ENCODE results near the gene DPH2.

Gene DPH2

GRCh38 chr1:43945674-43946235, 24.1 kb upstream of the DPH2 start:
- DNase-seq = no peak

- DNase-seq = peak; percentile 94 to 95
Observed at GRCh38 chr1:43946236-43947060, 23.4 kb upstream of the DPH2 start, which contains the start of gene IPO13. TSS of gene IPO13 (plus strand) at chr1:43946950. CDS start at chr1:43947601, 651 bp downstream.

- peak in 1 of 2 experiments; percentile 9 for DNase-seq
Observed at GRCh38 chr1:43947061-43947873, 22.5 kb upstream of the DPH2 start.

DNA sequence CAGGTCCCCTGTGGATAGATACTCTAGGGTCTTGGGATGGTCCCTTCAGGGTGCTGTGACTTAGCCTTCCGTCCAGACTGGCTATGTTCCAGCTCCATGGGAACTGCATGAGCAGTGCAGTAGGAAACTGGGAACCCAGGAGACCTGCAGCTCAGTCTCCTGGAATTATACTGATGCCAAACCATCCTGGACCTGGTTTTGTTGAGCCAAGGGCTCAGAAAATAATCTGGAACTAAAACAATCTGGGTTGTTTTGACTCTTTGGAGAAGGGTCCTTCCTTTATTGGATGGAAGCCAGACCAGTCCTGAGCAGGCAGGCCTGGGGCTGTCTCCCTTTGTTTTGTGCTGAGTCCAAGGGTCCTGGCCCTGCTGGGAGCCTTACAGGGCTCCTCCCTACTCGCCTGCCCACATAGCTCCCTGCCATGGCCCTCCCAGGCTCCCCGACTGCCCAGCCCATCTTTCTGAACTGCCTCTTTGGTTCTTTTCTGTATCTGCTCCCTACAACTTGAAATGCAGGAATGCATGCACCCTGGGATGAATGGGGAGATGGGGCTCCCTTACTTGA, 21.9 kb upstream of the DPH2 start:
- no peak for DNase-seq

DNA sequence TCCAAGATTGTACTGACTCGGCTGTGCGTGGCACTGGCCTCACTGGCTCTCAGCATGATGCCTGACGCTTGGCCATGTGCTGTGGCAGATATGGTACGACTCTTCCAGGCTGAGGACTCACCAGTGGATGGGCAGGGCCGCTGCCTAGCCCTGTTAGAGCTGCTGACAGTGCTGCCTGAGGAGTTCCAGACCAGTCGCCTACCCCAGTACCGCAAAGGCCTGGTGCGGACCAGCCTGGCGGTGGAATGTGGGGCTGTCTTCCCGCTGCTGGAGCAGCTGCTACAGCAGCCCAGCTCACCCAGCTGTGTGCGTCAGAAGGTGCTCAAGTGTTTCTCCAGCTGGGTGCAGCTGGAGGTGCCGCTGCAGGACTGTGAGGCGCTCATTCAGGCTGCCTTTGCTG, 20.1 kb upstream of the DPH2 start:
- no peak for DNase-seq

GRCh38 chr1:43951021-43951985, 18.5 kb upstream of the DPH2 start:
- no peak for DNase-seq

GRCh38 chr1:43952731-43953346, 17.0 kb upstream of the DPH2 start:
- no peak for DNase-seq

GRCh38 chr1:43953361-43953760, 16.4 kb upstream of the DPH2 start:
- DNase-seq = no peak

DNA sequence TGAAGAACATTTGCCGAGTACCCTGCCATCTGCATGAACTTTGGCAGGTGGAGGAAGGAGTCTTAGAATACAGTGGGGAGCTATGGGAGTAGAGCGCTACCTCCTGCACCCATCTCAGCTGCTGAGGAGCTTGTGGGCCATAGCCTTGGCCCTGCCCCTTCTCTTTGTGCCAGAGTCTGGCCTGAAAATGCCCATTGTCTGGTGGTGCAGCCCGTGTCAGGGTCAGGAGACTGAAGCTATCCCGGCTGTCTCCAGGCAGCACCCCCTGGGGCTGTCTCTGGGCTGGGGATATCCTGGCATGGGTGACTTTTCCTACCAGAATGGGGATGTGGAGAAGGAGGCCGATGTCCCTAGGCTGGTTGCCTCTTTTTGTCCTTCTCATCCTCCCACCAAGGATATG, 15.8 kb upstream of the DPH2 start:
- DNase-seq = no peak

DNA sequence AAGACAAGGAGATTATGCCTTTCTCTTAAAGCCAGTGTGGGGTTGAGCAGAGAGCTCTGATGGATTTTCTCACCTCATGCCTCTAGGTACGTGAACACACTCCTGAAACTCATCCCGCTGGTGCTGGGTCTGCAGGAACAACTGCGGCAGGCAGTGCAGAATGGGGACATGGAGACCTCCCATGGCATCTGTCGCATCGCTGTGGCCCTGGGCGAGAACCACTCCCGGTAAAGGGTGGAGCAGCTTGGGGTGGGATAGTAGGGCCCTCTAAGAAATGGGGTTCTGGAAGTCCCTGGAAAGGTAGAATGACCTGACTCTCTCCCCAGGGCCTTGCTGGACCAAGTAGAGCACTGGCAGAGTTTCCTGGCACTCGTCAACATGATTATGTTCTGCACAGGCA, 13.6 kb upstream of the DPH2 start:
- no peak for DNase-seq

- no peak for DNase-seq
Observed at GRCh38 chr1:43957407-43958040, 12.3 kb upstream of the DPH2 start.

DNA sequence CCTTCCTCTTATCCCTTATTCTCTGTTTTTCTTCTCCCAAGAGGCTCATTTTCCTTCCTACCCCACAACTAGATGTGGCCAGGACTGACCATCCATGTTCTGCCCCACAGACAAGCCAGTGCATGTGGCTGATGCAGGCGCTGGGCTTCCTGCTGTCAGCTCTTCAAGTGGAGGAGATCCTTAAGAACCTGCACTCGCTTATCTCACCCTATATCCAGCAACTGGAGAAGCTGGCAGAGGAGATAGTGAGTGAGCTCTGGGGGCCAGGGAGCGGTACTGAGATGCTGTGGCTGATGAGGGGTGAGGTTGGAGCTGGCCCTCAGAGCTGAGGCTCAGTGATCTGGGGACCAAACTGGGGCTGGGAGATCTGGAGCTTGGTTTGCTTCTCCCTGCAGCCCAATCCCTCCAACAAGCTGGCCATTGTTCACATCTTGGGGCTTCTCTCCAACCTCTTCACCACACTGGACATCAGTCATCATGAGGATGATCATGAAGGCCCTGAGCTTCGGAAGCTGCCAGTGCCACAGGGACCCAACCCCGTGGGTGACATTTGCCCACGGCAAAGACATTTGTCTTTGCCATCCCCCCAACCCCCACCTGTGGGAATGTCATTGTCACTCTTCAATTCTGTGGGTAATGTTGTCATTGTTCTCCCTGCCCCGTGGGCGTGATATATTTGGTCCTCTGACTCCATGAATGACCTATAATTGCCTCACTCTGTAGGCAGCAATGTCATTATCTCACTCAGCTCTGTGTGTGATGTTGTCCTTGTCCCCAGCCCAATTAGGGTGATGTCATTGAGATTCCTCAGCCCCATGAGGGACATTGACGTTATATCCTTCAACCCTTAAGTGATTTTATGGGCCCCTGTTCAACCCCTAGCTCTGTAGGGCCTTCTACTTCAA, 11.2 kb upstream of the DPH2 start:
- no peak for DNase-seq

DNA sequence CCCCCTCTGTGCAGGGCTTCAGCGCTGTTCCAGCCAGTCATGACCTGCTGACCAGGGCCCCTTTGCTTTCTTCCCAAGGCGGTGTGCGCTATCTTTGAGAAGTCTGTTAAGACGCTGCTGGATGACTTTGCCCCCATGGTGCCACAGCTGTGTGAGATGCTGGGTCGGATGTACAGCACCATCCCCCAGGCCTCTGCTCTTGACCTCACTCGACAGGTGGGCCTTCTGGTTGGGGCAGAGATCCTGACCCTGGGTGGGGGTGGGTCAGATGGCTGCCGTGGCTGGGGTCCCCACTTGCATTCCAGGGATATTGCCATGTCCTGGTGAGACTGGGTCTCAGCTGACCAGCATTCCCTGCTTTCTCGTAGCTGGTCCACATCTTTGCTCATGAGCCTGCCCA, 9.0 kb upstream of the DPH2 start:
- DNase-seq = no peak

DNA sequence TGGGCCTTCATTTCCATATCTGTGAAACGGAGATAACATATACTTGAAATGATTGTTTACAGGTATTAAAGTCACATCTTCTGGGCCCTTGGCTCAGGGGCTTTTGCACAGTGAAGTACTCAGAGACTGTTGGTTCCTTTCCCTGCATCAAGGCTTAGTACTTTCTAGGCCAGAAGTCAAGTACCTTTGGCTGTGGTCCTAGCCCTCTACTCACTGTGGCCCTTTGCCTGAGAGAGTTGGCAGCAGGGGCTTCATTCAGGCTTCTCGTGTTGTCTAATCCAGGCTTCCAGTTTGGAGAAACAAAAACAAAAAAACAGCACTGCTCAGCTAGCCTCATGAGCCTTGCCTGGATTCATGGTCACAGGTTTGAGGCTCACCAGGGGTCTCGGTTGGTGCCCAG, 8.1 kb upstream of the DPH2 start:
- no peak for DNase-seq

GRCh38 chr1:43962324-43962723, 7.5 kb upstream of the DPH2 start:
- no peak for DNase-seq

- DNase-seq = no peak
Observed at GRCh38 chr1:43963006-43963405, 6.8 kb upstream of the DPH2 start.

- no peak for DNase-seq
Observed at GRCh38 chr1:43963890-43964289, 5.9 kb upstream of the DPH2 start.

GRCh38 chr1:43965316-43965715, 4.5 kb upstream of the DPH2 start:
- no peak for DNase-seq

DNA sequence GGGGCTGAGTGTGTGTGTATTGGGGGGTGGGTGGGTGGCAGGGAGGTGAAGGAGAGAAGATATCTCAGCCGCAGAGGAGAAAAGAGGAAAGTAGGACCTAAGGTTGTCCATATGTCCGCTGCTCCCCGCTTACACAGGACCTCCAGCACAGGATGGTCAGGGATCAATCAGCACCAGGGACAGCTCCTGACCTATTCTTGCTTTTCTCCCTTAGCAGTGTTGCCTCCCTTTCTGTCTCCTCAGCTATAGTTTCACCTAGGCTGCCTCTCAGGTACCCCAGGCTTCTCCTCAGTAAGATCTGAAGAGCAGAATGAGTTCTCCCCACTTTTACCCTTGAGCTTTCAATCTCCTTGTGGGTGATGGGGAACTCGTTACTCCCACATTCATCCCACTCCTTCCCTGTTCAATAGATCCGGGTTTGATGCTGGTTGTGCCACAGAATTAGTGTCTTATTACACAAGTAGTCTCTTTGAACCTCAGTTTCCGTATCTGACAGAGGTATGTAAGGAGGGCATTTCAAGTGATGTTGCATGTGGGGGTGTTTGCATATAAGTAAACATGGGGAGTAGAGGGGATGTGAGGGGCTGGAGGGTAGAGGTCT, 1.4 kb upstream of the DPH2 start:
- no peak for DNase-seq

- DNase-seq = no peak
Observed at GRCh38 chr1:43969416-43969745, 429 bp upstream of the DPH2 start.
